Amygdala (tissue), 56 donors: ENCODE measurements around the gene WDR70.
"Not testable (repeated sequence)": the region's sequence is repeated elsewhere in the genome, so short reads cannot be mapped to it uniquely, and the experiment has no call there.

Experiments used
- DNase-seq, 56 donors: peaks; one replicate each; lab custom pipeline; 2025; lab: John Stamatoyannopoulos, UW

WDR70 gene

DNA sequence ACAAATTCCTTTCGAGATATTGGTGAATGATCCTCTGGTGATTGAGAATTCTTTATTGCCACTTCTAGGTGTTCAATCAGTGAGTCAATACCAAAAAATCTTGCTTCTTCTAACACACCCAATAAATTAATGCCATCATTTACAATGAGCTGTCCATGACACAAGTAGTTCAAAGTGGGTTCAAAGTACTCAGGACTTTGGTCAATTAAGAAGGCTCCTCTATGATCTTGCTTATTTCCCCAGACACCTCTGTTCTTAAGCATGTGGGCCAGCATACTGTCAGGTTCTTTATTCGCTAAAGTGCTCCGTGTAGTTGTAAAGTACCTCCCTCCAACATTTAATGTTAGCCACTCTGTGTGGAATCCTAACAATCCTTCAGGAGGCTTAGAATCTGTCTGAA lies 127.1 kb downstream of the WDR70 start:
- DNase-seq, result no peak

DNA sequence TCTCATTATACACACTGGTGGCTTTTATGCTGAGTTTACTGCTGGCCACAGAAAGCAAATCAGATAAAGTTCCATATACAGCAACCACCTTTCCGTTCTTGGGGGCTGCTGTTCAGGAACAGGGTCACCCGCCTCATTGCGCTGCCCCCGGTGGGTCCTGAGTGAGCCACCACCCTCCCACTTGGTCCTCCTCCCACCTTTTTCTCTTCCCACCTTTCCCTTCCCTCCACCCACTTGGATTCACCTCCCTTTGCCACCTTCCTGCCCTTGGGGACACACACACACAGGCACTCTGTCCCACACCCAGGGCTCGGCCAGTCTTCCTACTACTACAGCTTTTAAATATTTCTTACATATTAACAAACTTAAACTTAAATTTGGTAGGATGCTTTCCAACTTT lies 127.6 kb downstream of the WDR70 start:
- no peak for DNase-seq

GRCh38 chr5:37511646-37512045 lies 132.5 kb downstream of the WDR70 start:
- DNase-seq, result no peak

DNA sequence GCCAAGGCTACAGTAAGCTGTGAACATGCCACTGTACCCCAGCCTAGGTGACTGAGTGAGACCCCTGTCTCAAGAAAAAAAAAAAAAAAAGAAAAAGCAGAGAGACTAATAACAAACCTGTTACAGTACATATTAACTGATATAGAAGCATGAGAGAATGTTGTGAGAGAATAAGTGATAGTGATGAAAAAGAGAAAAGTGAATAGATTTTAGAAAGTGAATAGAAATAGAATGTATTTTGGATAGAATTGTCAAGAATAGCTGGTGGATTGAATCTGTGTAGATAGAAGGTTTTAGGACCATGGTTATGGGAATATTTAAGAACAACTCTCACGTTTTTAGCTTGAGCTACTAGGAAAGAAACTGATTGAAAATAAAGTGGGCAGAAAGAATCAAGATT lies 135.8 kb downstream of the WDR70 start:
- DNase-seq, result no peak

- no peak for DNase-seq
Measured at GRCh38 chr5:37517686-37518085, 138.6 kb downstream of the WDR70 start.

GRCh38 chr5:37518356-37518755 lies 139.2 kb downstream of the WDR70 start:
- DNase-seq, result not testable (repeated sequence)

- no peak for DNase-seq
Measured at GRCh38 chr5:37519304-37519703, 140.2 kb downstream of the WDR70 start.

GRCh38 chr5:37519807-37520206 lies 140.7 kb downstream of the WDR70 start:
- no peak for DNase-seq

DNA sequence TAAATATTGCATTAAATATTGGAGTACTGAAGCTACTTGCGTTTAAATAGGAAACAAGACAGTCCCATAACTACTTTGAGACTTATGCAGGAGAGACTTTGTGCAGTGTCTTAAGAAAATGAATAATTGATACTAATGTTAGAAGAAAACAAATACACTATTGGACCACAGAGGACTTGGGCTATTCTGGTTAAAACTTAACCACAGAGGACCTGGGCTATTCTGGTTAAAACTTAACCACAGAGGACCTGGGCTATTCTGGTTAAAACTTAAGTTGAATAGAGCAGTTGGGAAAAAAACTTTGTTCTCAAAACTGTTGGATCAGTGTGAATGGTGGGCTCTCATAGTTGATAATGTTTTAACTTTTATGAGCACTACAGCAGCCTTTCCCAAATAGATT lies 141.7 kb downstream of the WDR70 start:
- DNase-seq, result no peak

DNA sequence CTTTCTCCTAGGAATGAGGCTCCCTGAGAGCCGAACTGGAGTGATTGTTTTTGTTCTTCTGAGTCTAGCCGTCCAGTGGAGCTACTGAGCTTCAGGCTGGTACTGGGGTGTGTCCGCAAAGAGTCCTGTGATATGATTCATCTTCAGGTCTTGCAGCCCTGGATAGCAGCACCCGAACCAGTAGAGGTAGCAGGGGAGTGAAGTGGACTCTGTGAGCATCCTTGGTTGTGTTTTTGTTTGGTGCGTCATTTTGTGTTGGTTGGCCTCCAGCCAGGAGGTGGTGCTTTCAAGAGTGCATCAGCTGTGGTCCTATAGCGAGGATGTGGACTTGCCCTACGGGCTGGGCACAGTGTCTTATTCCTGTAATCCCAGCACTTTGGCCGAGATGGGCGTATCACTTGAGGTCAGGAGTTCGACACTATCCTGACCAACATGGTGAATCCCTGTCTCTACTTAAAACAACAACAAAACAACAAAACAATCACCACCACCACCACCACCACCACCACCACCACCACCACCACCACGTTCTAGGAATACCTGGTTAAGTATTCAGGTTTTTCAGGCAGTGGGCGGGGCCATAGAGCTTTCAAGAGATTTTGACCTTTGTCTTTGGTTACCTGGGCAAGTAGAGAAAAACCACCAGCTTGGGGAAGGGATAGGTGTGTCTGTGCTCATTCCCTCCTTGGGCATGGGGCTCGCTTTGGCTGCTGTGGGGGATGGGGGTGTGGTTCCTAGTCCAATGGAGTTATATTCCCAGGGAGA lies 154.0 kb downstream of the WDR70 start:
- no peak for DNase-seq

- no peak for DNase-seq
Measured at GRCh38 chr5:37533851-37534250, 154.7 kb downstream of the WDR70 start.

DNA sequence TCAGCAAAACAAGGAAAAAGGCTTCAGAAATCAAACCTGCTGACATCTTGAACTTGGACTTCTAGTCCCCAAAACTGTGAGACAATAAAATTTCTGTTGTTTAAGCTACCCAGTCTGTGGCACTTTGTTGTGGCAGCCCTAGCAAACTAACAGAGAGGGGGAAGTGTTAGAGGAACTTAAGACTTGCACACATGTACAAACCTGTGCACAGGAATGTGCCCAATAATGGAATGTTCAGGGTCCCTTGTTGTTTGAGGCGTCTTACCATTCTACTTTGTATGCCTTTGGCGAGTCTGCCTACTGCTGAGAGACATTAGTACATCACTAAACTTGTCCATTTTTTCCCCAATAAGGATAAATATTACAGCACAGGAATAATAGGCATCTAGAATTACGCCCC lies 160.3 kb downstream of the WDR70 start:
- DNase-seq, result no peak

DNA sequence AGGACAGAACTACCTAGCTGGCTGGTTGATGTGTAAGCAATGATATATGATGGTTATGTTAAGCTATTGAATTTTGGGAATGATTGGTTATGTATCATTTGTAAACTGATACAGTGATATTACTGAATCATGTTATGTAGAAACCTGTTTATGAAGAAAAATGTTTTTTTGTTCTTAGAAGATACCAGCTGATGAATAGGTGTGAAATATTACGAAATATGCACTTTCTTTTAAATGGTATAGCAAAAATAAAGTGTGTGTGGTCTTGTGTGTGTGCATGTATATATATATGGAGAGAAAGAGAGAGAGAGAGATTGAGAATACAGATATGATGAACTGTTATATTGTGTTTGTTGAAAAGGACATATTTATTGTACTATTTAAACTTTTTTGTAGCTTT lies 164.1 kb downstream of the WDR70 start:
- DNase-seq, result no peak

GRCh38 chr5:37549411-37549810 lies 170.3 kb downstream of the WDR70 start:
- no peak for DNase-seq

DNA sequence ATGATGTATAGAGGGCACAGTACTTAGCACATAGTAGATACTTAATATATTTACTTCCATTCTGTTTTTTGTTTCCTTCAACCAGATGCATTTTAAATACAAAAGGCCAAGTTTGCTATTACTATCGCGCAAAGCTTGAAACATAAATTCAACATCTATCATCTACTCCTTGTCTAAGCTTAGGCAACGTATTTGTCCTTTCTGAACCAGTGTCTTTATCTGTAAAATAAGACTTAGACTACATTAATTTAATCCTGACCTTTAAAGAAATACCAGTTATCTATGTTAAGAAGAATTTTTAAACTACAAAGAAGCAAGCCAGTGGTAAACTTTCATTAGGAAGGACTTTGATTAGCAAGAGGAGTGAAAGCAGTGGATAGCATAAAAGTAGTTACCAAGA lies 173.0 kb downstream of the WDR70 start:
- no peak for DNase-seq

DNA sequence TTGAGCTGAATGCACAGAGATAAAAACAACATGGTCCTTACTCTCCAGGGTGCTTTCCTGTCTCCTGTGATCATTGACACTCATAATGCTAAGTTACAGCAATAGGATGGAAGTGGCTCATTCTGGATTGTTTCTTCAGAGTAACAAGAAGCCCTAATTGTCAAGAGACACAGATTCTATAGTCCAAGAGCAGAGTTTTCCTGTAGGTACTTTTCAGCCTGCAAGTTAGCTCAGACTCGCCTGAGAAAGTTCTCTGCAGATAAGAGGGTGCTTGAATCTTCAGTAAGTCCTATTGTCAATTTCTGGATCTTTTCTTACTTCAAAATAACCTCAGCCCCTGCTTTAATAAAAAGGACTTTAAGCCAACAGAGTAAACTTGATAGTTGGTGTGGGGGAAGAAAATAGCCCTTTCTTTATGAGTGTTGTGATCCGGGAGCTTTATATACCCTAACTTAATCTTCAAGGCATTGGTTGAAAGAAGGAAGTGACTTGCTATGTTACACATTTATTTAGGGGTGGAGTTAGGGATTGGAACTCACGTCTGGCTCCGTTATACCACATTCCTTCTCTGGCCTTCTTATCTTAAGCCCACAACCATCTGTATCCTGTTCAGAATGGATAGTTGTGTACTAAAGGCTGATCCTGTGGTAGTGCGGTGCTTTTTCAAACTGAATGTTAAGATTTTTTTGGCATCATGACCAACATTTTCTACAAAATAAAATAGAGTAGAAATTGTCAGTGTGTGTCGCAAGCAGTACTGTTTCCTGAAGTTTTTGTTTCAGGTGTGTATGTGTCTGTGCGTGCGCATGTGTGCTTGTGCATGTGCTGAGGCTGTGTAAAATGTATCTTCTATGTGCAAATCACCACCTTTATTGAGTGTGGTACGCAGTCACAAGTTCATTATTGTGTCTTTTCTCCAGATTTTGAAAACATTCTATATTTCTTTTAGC lies 173.9 kb downstream of the WDR70 start:
- DNase-seq, result no peak

GRCh38 chr5:37553720-37554404 lies 174.7 kb downstream of the WDR70 start:
- DNase-seq, result no peak

GRCh38 chr5:37554405-37554739 lies 175.3 kb downstream of the WDR70 start:
- no peak for DNase-seq

DNA sequence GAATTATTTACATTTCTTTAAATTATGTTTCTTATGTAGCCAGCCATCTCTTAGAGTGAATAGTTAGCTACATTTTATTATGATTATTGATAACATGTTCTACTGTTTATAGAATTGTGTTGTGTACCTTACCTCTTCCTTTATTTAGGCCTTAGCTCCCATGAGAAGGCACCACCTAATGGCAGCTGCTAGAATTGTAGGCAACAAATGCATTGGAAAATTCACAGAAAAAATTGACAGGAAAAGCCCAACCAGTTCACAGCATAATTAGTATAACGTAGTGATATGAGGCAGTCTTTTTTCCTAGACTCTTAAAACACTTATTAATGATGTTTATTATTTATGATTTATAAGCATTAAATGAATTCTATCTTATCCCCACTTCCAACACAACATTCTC lies 175.8 kb downstream of the WDR70 start:
- DNase-seq, result no peak

DNA sequence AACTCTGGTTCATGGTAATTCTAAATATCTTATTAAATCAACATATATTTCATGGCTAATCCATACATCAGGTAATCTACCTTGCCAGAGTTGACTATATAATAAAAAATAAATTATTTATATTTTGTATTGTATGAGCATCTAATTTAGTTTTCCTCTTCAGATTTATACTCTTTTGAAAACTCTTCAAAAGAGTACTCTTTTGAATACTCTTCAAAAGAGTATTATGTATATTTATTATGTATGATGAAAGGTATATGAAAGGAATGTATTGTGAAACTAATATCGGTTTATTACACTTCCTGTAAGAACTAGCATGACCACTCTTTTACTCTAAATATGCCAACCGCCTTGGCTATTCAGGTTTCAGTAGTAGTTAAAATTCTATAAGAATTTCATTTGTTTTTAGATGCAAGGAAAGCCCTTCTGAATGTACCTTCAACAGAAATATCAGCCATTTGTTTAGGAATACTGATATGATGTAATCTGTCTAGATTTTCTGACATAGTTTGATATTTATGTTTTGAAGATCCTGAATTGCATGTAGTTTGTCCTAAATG lies 178.7 kb downstream of the WDR70 start:
- DNase-seq, result no peak

GRCh38 chr5:37565062-37565670 lies 186.0 kb downstream of the WDR70 start:
- DNase-seq, result no peak
